DMS53 treated with DMSO at 0.1 percent for 48 hours (cell line): Measurements from ENCODE around the gene TMEM256.
A peak's percentile ranks its signal among the peaks of the same experiment; 100 is the strongest.
"Not testable (repeated sequence)": the region's sequence is repeated elsewhere in the genome, so short reads cannot be mapped to it uniquely, and the experiment has no call there.

Source experiments
- DNase-seq: peaks from one replicate; lab custom pipeline; 2025; ENCODE audit not compliant: unreplicated experiment; lab: John Stamatoyannopoulos, UW

TMEM256 gene

DNA sequence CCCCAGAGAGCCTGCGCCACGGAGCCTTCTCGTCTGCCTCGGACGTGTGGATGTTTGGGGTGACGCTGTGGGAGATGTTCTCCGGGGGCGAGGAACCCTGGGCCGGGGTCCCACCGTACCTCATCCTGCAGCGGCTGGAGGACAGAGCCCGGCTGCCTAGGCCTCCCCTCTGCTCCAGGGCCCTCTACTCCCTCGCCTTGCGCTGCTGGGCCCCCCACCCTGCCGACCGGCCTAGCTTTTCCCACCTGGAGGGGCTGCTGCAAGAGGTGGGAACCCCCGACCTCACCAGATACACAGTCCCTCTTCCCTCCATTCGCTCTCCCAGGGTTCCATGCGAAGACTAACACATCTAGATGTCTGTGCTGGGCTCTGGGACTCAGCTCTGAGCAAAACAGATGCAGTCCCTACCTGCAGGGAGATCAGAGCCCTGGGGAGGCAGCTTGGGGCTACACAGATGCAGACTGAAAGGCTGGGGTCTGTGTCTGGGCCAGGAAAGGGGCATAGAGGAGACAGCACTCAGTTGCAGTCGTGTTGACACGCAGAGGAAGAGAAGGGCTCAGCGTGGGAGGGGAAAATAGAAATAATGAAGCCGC, 19.3 kb downstream of the TMEM256 start:
- no peak for DNase-seq

DNA sequence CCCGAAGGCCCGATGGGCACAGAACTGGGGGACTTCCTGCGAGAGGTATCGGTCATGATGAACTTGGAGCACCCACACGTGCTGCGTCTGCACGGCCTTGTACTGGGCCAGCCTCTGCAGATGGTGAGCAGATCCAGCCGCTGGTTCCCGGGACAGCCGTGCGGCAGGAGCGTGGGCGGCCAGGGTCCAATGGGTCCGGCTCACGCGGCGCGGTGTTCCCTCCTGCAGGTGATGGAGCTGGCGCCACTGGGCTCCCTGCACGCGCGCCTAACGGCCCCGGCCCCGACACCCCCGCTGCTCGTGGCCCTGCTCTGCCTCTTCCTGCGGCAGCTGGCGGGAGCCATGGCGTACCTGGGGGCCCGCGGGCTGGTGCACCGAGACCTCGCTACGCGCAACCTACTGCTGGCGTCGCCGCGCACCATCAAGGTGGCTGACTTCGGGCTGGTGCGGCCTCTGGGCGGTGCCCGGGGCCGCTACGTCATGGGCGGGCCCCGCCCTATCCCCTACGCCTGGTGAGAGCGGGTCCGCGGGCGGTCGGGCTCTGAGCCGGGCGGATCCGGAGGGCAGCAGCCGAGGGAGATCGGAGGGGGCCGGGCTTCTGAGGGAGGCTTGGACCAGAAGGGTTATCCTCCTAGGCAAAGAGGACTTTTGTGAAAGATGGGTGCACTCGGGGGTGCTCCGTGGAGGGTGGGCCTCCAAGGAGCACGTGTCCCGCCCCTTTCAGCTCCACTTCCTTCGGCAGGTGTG, 20.0 kb downstream of the TMEM256 start:
- DNase-seq = no peak

DNA sequence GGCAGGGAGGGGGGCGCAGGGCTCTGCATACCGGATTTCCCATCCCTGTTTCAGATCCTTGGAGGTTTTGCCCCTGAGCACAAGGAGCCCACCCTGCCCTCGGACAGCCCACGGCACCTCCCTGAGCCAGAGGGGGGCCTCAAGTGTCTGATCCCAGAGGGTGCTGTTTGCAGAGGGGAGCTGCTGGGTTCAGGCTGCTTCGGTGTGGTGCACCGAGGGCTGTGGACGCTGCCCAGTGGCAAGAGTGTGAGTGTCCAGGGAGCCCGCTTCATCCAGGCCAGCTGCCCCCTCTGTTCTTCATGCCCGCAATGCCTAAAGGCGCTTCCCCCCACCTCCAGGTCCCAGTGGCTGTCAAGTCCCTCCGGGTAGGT, 20.5 kb downstream of the TMEM256 start:
- no peak for DNase-seq

DNA sequence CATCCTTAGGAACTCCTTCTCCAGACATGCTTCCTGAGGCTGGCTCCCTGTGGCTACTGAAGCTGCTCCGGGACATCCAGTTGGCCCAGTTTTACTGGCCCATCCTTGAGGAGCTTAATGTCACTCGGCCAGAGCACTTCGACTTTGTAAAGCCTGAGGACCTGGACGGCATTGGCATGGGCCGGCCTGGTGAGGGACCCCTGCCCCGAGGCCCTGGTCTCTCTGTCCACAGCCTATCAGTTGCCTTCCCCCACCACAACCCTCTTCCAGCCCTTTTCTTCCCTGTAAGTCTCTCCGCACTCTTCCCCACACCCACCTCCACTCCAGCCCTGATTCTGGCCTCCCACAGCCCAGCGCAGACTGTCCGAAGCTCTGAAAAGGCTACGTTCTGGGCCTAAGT, 21.0 kb downstream of the TMEM256 start:
- no peak for DNase-seq

DNA sequence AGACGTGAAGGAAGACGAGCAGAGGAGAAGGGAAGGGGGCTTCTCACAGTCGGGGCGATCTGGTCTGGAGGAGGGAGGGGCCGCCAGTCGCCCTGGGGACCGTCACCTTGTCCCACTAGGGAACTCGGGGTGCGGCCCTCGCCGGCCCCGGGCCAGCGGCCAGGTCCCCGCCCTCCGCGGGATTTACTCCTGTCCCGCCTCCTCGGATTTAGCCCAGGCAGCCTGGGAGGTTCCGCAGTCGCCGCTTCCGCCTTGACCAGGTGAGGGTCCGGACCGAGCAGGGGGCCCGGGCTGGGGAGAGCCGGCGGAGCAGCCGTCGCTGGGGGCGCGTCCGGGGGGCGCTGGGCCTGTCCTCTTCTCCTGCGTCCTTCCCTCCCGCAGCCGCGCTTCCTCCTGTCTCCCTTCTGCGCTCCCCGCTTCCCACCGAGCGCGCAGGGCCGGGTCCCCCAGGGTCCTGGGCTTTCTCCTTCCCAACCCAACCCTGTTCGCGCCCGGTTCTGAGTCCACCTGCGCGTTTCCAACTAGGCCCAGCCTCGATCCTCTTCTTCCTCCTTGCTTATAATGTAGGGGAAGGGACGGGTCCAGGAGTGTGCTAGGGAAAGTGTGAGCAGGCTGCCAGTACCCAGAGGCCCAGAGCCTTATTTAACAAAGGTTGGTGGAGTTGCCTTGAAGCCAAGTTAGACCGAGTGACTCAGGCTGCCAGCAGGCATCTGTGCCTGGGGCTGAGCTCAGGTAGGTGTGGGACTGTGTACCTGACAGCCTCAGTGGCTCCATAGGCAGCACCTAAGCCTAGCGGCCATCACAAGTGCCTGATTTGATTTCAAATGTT, 22.8 kb downstream of the TMEM256 start, which contains the start of gene TNK1:
TSS of gene TNK1 (plus strand) at position 235 of the 829 bp plus-strand sequence. CDS start 1,838 bp downstream, outside the sequence.
- DNase-seq = peak; percentile 25

DNA sequence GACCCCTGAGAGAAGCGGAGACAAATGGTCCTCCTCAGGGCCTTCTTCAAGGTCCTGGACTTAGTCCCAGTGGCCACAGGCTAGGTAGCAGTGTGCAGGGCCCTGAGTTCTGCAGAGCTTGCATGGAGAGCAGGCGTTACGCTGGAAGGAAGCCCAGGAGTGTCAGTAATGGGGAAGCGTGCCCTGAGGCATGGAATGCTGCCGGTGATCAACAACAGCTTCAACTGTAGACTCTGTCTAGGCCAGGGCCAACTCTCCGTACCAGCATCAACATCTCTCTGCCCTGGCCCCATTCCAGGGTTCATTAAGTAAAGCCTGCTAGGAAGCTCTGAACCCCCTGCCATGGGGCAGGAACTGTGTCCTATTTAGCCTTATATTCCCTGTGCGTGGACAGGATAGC, 23.6 kb downstream of the TMEM256 start:
- DNase-seq = no peak

DNA sequence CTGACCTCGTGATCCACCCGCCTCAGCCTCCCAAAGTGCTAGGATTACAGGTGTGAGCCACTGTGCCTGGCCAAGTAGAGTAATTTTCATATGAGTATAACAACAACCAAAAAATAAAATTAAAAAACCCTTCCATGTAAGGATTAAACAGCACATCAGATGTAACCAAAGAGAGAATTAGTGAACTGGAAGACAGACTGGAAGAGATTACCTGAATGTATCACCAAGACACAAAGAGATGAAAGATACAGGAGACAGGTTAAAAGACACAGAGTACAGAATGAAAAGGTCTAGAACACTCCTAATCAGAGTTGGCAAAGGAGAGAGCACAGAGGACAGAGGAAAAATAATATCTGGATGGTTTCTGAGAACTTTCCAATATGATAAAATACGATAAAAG, 24.8 kb downstream of the TMEM256 start:
- no peak for DNase-seq

DNA sequence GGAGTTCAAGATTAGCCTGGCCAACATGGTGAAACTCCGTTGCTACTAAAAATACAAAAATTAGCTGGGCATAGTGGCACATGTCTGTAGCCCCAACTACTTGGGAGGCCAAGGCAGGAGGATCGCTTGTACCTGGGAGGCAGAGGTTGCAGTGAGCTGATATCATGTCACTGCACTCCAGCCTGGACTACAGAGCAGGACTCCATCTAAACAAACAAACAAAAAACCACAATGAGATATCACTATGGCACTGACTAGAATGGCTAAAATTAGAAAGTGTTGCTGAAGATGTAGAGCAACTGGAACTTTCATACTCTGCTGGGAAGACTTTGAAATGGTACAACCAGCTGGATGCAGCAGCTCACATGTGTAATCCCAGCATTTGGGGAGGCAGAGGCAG, 29.5 kb downstream of the TMEM256 start:
- no peak for DNase-seq

DNA sequence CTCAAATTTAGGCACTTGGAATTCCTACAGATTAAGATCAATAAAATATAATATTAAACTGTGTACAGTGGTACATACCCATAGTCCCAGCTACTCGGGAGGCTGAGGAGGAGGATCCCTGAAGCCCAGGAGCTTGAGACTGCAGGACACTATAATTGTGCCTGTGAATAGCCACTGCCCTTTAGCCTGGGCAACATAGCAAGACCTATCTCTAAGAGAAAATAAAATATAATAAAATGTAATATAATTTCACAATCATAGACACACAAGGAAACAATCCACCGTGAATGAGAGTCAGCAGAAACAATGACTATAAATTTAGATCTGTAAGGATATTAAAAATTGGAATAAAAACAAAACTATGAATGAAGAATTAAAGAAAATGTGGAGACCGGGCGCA, 33.0 kb downstream of the TMEM256 start:
- no peak for DNase-seq

DNA sequence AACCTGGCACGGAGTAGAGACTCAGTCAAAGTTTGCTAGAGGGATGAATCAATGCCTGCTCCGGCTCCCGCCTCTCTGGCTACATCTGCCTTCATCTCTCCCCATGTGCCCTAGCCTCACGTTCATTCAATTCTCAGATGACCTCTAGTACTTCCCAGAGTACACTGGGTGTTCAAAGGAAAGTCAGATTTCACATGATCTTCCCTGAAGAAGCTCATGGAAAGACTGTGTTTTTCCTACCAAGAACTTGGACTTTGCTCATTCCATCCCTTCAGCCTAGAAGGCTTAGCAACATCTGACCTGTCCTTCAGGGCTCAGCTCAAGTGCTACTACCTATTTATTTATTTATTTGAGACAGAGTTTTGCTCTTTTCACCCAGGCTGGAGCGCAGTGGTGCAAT, 34.1 kb downstream of the TMEM256 start:
- no peak for DNase-seq

DNA sequence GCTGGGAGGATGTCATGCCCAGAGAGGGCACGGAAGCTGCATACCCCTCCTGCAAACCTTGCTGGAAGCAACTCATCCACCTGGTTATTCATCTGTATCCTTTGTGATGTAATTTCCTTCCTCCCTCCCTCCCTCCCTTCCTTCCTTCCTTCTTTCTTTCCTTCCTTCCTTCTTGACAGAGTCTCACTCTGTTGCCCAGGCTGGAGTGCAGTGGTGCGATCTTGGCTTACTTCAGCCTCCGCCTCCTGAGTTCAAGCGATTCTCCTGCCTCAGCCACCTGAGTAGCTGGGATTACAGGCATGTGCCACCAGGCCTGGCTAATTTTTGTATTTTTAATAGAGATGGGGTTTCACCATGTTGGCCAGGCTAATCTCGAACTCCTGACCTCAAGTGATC, 35.3 kb downstream of the TMEM256 start:
- not testable (repeated sequence) for DNase-seq

DNA sequence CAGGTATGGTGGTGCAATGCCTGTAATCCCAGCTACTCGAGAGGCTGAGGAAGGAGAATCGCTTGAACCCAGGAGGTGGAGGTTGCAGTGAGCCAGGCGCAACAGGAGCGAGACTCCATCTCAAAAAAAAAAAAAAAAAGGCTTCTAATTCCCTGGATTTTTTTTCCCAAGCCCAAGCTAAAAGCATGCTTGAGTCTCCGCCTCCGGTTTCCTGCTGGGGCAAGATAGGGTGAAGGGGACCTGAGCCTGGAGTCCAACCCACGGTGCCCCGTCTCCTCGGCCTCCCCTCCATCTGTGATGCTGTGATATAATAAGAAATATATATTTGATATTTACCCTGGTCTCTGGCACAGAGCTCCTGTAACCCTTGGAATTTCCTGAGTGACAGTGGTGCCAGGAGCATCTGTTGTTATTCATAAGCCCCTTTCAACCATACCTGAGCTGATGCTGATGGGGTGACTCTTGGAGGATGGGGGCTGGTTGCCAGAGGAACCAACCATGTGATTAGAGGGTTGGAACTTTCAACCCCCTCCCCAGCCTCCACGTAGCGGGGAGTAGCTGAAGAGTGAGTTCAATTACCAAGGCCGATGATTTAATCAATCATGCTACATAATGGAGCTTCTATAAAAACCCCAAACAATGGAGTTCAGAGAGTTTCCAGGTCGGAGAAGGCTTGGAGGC, 35.8 kb downstream of the TMEM256 start:
- no peak for DNase-seq

DNA sequence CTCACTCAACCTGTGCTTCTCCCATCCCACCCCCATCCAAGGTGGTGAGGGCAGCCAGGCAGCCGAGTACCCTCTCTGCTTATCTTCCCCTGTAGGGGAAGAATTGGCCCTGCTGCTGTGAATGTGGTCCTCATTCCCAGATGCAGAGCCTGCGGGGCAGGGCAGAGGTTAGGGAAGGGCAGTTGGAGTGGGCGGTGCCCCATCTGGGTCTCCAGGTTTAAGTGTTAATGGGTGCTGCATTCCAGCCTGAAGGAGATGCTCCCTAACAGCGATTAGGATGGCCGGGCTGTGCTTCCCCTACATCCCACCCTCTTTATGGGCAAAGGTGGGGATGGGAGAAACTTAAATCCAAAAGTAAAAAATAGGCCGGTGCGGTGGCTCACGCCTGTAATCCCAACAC, 36.8 kb downstream of the TMEM256 start:
- no peak for DNase-seq

DNA sequence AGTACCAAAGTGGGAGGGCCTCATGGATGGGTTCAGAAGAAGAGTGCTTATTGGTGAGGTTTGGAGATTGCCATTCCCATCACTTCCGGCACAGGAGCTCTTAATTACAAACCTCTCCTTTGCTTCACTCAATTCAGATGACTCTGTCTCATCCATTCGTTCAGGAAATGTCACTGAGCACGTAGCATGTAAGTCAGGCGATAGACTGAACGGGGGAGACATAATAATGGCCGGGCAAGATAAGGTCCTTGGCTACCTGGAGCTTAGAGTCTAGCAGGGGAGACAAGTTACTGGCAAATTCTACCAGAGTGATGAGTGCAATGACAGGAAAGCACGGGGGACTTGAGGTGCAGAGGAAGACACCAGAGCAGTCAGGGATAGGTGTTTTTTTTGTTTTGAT, 37.9 kb downstream of the TMEM256 start:
- not testable (repeated sequence) for DNase-seq

DNA sequence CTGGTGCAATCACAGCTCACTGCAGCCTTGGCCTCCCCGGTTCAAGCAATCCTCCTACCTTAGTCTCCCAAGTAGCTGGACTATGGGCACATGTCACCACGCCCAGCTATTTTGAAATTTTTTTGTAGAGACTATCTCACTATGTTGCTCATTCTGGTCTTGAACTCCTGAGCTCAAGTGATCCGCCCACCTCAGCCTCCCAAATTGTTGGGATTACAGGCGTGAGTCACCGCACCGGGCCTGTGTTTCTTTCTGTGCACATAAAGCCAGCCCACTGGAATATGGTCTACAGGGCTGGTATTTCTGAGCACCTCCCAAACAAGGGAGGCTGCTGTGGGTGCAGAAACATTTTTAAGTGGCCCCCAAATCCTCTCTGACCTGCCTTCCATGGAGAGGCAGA, 40.6 kb downstream of the TMEM256 start:
- DNase-seq = no peak

DNA sequence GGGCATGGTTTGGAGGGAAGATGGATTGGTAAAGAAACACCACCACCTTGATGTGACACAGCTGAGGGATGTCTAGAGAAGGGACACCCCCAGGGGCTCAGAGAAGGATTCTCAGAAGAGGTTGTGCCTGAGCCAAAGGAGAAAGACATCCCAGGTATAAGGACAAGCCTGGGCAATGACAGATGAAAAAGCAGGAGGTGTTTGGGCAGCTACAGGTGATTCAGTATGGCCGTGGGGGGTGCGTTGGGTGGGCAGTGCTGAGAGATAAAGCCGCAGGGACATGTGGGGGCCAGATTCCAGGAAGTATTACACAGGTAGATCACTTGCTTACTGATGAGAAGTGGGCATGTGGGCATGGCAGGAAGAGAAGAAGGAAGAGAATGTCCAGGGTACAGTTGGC, 42.0 kb downstream of the TMEM256 start:
- DNase-seq = no peak

DNA sequence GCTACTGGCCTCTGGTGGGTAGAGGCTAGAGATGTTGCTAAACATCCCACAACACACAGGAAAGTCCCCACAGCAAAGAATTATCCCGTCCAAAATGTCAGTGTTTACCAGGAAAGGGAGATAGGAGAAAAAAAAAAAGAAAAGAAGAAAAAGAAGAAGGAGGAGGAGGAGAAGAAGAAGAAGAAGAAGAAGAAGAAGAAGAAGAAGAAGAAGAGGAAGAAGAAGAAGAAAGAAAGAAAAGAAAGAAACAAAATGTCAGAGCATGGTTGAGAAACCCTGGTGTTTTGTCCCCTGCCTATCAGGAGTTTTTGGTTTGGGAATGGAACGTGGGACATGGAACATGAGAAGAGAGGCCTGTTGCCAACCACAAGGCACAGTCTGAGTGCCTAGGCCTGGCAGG, 46.5 kb downstream of the TMEM256 start:
- no peak for DNase-seq

DNA sequence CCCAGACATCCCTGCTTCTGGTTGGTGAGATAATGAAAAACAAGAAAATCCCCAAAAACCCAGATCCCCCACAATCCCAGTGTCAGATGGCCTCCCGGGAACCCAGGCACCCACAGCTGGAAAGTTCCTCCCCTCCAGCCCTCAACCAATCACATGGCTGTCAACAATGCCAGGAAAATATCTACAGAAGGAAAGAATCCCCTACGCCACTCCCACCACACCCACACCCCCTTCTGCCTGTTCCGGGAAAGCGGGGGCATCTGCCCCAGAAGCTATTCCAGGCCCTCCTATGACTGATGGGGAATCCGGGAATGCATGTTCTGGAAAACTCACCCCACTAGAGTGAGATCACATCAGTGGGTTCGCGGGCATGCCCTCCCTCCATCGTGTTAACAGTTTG, 47.1 kb downstream of the TMEM256 start:
- no peak for DNase-seq

DNA sequence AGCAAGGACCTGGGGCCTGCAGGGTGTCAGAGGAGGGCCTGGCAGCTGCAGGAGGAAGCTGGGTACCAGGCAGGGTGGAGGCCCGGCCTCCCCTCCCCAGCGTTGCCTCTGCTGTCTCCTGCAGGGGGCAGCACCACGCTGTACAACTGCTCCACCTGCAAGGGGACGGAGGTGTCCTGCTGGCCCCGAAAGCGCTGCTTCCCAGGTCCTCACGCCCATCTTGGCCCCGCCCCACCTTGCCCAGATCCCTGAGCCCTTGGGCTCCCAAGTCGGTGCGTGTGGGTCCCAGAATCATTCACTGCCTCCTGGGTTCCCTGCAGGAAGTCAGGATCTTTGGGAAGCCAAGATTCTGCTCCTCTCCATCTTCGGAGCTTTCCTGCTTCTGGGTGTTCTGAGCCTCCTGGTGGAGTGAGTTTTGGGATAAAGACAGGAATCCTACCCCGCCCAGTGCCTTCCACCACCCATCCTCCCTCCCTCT, 47.8 kb downstream of the TMEM256 start:
- peak; percentile 85 for DNase-seq

DNA sequence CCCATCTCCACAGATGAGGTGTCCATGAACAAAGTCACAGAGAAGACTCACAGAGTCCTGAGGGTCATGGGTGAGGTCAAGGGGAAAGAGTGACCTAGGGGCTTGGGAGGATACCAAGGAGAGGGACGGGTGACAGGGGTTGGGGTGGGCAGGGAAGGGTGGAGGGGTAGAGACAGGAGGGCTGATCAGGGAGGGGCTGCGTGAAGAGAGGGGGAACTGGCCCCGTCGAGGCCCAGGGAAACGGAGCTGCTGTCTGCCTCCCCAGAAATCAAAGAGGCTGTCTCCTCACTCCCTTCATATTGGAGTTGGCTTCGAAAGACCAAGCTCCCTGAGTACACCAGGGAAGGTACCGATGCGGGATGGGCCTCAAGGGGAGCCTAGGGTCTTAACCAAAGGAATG, 48.3 kb downstream of the TMEM256 start:
- no peak for DNase-seq

DNA sequence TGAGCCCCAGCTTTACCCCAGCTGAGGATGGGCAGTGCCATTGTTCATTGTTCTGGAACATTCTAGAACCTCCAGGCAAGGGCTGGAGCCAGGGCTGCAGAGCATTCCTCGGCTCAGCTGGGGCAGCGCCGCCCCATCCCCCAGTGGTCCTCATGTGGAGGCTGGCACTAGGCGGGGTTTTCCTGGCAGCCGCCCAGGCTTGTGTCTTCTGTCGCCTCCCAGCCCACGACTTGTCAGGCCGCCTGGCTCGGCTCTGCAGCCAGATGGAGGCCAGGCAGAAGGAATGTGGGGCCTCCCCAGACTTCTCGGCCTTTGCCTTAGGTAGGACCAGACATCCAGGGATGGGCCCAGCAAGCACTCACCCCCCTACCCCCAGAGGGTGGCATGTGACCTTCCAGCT, 48.8 kb downstream of the TMEM256 start, which contains the start of gene TMEM95:
TSS of gene TMEM95 (plus strand) at position 104 of the 400 bp plus-strand sequence. CDS start at position 153, 49 bp downstream.
- no peak for DNase-seq
